ENCODE measurements around the gene COL2A1.
"Not testable (repeated sequence)": the region's sequence is repeated elsewhere in the genome, so short reads cannot be mapped to it uniquely, and the experiment has no call there.

Gene COL2A1

DNA sequence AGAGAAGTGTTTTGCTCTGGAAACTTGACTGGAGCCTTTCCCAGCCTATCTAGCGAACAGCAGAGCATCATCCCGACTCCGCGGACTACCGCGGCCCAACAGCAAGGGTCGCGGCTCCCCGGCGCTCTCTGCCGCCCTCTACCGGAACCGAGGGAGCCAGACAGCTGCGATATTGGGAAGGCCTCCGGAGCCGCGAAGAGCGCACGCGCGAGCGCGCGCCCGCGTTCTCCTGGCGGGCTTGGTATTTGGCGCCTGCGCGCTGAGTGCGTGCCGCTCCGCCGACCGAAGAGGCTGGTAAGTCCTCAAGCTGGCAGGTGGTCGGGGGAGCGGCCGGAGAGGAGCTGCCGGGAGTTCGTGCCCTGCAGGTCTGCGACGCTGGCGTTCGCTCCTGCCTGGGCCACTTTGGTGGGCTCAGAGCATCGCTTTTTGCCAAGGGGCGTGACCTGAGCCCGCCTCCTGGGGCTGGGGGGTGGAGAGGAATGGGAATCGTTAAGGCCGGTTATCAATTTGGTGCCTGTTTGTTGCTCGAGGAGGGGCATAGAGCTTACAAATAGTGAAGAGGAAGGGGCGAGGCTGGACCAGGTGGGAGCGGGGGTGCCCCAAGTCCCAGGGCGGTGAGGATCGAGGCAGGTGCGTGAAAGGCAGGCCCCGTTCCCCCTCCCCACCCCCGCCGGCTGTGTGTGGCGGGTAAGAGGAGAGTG is 40.8 kb downstream of the COL2A1 start, which contains the start of gene TMEM106C:
TSS of gene TMEM106C (plus strand) at position 257 of the 701 bp plus-strand sequence. CDS start 641 bp downstream, outside the sequence.
- peak within 1 kb of the TSS; percentile 72 for H3K4me3 ChIP-seq (ENCODE audit: low read length)
- DNase-seq (ENCODE audit: low read depth, low spot score), result peak; percentile 87

DNA sequence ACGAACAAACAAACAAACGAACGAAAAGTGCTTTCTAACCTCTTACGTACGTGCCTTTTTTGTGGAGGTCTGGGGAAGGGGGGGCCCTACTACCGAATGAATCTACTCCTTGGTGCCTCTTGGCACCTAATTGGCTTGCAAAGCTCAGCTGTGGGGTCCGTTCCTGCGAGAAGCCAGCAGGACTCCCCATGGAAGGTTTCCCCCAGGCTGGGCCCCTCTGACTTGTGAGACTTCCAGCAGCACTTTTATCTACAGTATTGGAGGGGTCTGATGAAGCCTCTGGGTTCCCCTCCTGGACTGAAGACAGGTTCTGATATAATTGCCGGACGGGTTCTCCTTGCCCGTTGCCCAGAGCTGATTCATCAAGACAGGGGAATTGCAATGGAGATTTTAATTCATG is 42.1 kb downstream of the COL2A1 start:
- DNase-seq (ENCODE audit: low read depth, low spot score), result no peak

DNA sequence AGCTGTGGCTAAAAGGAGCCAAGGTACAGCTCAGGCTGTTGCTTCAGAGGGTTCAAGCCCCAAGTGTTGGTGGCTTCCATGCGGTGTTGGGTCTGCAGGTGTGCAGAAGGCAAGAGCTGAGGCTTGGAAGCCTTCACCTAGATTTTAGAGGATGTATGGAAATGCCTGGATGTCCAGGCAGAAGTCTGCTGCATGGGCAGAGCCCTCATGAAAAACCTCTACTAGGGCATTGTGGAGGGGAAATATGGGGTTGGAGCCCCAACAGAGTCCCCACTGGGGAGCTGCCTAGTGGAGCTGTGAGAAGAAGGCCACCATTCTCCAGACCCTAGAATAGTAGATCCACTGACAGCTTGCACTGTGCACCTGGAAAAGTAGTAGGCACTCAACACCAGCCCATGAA is 46.6 kb downstream of the COL2A1 start:
- not testable (repeated sequence) for DNase-seq (ENCODE audit: low read depth, low spot score); H3K4me3 ChIP-seq (ENCODE audit: low read length)

More for the DNA sequence above, 42.1 kb downstream of the COL2A1 start:
- H3K4me3 ChIP-seq (ENCODE audit: low read length), result no peak overlapping the region

DNA sequence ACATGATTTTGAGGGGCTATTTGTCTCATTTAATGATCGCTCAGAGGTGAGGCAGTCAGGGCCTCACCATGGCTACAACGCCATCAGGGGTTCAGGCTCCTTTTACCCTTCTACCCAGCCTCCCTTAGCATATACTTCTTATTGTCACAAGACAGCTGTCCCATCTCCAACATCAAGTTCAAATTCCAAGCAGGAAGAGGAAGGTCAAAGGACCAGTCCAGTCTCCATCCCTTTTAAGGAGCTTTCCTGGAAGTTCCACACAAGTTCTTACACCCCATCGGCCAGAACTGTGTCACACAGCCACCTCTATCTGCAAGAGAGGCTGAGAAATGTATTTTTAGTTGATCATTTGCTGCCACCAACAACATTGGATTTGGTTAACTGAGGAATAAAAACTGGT is 49.2 kb downstream of the COL2A1 start:
- no peak for DNase-seq (ENCODE audit: low read depth, low spot score)
- no peak overlapping the region for H3K4me3 ChIP-seq (ENCODE audit: low read length)

DNA sequence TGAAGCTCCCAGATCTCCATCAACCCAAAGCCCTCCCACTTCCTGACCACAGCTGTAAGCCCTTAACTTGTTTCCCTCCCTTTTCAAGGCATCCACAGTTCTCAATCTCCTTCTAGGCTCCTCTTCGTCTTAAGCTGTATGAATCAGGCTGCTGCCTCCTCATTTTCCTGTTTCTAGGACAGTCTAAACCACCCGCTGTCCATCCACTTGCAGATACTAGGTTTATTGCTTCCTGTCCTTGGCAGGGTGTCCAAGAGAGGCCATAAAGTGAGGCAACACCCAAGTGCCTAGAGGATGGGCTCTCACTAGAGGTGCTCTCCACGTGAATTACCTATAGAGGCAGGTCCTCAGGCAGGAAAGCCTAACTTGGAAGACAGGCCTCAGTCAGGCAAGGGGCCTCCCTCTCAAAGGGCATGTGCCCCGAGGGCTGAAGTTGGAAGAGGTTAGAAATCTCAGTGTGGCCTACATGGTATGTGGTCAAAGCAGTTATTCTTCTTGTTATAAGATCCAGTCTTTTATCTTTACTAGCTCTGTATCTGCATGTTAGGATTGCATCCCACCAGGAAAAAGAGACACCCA is 49.7 kb downstream of the COL2A1 start:
- peak; percentile 47 for DNase-seq (ENCODE audit: low read depth, low spot score)
- no peak overlapping the region for H3K4me3 ChIP-seq (ENCODE audit: low read length)

DNA sequence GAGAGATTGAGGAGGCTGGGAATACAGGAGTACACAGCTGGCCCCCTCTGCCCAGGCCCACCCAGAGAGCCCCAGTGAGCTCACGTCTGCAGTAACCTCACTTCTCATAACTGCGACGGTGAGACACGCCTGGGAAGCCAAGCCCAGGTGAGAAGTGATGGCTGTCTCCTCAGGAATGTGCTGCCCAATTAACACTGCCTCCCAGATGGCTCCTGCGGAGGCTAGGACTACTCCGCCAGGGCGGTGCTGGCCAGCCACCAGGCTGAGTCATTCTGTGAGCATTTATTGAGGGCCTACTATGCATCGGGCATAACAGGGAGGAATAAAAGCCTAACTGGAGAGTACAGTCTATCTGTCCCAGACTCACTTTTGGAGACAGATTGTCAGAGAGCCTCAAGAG is 50.2 kb downstream of the COL2A1 start:
- no peak overlapping the region for H3K4me3 ChIP-seq (ENCODE audit: low read length)
- no peak for DNase-seq (ENCODE audit: low read depth, low spot score)

DNA sequence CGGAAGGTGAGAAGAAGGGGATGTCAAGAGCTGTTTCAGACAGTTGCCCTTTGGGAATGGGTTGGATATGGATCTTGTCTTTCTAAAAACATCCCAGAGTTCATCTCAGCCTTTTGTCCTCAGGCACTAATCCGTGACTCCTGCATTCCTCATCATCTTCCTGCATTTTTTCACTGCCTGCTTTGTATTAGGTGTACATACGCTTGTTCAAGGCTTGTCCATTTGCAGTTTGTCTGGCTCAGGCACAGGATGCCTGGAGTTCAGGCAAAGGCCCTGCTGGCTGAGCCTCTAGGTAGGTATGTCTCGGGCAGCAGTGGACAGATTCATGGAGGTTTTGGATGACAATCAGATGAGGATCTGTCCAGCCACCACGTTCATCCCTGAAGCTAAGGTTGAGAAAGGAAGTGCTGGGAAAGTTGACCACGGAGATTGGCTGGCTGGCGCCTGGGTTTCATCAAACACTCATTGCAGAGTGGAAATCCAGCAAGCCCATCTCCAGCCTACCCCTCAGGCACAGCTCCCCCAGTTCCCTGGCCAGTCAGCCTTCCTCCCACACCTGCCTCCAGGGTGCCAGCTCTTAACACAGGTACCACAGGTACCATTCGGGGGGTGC is 53.3 kb downstream of the COL2A1 start:
- H3K4me3 ChIP-seq (ENCODE audit: low read length), result no peak overlapping the region
- no peak for DNase-seq (ENCODE audit: low read depth, low spot score)

DNA sequence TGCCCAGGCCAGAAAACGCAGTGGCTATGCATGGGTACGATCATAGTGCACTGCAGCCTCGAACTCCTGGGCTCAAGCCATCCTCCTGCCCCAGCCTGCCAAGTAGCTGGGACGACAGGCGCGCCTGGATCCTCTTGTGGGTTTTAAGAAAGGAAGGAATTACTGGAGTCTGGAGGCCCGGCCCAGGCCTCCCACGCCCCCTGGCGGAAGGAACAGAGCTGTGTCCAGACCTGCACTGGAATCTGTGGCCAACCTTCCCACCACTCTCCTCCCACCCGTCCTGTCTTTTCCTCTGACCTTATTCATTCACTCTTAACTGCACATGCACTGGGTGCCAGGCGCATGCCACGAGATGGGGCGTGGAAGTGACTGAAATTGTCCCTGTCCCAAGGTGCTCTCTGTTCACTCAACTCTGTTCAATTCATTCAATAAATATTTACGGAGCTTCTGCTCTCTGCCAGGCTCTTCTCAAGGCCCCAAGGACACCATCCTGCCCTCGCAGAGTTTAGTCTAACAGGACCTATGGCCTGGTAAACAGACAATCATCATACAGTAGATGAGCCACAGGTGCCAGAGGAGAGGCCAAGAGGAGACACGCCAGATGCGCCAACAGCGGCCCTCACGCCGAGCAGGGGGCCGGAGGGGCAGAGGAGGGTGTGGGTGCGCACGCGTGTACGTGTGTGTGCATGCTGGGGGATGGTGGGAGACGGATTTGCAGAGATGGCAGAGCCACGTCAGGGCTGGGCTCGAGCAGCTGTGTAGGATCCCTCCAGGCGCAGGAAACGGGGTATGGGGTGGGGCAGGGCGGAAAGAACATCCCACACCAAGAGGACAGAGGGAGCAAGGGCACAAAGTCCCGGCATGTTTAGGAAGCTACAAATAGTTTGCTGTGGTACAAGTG is 54.6 kb downstream of the COL2A1 start:
- no peak for DNase-seq (ENCODE audit: low read depth, low spot score)
- no peak overlapping the region for H3K4me3 ChIP-seq (ENCODE audit: low read length)

DNA sequence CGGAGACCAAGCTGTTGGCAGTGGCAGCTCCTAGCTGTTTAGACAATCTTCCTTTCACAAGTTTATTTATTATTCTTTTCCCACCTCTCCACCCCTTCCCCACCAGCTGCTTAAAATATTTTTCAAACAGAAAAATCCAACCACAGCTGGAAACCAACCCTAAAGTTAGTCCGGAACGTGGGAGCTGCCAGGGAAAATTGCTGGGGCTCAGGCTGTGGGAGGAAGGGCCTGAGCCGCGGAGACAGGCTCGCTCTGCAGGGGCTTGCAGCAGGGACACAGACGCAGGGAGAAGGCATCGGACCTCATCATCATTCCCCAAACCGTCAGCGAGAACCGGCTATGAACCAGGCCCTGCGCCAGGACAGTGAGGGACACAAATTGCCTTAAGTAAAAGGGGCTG is 56.9 kb downstream of the COL2A1 start:
- DNase-seq (ENCODE audit: low read depth, low spot score), result no peak
- no peak overlapping the region for H3K4me3 ChIP-seq (ENCODE audit: low read length)

DNA sequence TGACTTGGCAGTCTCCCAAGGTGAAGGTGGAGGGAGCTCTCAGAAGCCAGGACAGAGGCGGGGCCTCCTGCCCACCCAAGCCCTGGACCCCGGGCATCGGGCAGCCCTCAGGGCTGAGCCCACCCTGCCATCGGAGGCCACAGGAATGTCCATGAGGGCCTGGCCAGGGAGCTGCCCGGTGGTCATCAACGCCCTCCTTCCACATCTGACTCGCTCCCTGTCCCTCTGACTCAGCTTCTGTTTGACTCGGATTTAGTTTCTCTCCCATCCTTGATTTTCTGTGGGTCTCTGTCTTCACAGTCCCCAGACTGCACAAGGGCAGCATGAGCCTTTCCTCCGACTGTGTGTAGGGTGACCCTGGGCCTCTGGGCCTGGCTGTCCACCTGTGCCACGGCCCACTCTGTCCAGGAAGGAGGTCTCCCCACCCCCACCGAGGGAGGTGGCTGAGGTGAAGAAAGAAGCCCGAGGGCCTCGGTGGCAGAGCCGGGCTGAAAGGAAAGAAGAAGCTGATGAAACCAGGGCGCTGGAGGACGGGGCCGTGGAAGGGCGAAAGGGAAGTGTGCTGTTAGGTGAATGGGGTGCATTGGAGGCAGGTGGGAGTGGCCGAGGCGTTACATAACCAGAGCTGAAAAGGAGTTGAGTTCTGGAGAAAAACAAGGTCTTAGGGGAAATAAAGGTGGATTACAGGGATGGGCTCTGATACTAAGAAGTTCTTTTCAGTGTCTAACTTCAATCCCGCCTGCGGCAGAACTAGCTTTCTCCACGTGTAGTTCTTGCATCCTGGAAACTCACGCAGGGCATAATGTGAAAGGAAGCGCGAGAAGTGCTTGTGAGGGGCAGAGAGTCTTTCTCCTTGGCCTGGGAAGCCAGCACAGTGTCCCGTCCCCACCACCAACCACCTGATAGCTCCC is 57.6 kb downstream of the COL2A1 start:
- H3K4me3 ChIP-seq (ENCODE audit: low read length), result no peak overlapping the region
- DNase-seq (ENCODE audit: low read depth, low spot score), result no peak

DNA sequence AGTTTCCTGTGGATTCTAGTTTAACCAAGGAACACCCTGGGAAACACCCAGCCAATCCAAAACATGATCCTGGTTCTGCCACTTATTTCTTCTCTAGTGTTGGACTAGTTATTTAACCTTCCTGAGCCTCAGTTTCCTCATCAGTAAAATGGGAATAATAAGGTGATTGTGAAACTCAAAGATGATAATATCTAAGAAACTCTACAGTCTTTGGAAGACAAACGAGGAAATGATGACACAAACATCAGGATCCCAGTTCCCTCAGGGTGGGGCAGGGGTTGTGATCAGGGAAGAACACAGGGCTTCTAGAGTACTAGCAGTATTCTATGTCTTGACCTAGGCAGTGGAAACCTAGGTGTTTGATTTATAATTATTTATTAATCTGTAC is 58.9 kb downstream of the COL2A1 start:
- no peak for DNase-seq (ENCODE audit: low read depth, low spot score)
- H3K4me3 ChIP-seq (ENCODE audit: low read length), result no peak overlapping the region

DNA sequence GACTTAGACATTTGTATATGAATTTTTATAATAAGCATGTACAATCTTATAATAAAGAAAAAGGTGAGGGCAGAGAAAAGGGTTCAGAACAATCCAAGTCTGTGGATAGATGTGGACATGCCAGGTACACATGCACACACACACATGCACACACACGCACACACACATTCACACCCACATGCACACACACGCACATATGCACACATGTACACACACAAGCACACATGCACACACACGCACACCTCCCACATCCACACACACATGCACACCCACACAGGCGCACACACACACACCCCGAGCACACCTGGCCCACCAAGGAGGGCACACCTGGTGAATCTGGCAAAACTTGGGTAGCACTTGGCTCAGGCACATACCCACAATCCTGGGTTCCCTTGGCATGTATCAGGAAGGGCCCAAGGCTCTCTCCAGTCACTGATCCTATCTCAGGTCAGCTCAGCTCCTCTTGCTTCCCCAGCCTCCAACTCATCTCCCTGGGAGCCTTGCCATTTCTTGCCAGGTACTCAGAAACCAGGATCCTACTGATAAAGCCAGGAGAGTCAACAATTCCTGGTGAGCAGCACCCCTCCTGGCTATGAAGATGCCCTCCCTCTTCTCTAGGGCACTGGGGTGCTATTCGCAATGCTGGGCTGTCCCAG is 59.5 kb downstream of the COL2A1 start:
- no peak for DNase-seq (ENCODE audit: low read depth, low spot score)
- H3K4me3 ChIP-seq (ENCODE audit: low read length), result no peak overlapping the region

DNA sequence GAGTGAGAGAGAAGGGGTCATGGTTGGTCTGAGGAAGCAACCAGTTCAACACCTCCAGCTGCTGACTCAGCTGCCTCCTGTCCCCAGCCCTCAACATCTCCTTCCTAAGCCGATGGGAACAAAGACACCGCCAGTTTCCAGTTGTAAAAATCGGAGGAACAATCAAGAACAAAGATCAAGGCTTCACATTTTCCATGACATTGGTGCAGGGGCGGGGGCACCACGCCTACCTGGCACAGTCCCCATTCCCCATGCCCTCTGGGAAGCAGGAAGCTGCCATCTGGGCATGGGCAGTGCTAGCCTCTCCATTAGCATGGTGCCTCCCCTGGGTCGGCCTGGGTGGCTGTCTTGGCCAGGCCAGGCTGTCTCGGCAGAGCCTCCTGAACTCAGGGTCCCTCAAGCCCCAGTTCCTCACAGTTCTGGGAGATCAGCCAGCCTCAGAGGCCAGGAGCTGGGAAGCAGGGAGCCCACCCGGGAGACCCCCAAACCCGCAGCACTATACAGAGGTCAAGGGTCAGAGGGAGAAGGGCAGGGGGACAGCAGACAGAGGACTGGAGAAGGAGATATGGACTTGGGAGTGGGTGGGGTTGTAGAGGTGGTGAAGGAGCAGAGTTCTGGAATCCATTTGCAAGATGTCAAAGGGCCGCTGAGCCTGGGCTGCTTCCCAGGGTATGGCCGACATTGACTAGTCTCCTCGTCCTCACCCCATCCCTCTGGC is 60.5 kb downstream of the COL2A1 start:
- DNase-seq (ENCODE audit: low read depth, low spot score), result no peak
- no peak overlapping the region for H3K4me3 ChIP-seq (ENCODE audit: low read length)

DNA sequence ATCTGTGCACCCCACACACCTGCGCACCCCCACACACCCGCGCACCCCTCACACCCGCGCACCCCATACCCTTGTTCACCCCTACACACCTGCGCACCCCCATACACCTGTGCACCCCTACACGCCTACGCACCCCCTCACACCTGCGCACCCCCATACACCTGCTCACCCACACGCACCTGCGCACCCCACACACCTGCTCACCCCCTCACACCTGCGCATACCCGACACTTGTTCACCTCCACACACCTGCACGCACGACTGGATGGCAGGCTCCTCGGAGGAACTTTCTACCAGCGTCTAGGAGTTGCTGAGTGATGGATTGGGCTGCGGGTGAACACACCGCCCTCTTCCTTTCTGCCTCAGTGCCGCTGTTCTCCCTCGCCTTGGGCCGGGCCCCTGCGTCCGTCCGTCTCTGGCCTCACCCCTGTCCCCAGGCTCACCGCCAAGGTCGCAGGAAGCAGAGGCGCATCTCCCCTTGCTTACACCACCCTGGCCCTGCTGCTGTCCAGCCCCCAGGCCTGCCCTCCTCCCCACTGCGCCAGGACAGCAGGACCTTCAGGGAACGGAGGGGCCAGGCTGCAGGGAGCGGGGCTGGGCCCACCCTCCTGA is 61.6 kb downstream of the COL2A1 start:
- no peak overlapping the region for H3K4me3 ChIP-seq (ENCODE audit: low read length)
- DNase-seq (ENCODE audit: low read depth, low spot score), result no peak

DNA sequence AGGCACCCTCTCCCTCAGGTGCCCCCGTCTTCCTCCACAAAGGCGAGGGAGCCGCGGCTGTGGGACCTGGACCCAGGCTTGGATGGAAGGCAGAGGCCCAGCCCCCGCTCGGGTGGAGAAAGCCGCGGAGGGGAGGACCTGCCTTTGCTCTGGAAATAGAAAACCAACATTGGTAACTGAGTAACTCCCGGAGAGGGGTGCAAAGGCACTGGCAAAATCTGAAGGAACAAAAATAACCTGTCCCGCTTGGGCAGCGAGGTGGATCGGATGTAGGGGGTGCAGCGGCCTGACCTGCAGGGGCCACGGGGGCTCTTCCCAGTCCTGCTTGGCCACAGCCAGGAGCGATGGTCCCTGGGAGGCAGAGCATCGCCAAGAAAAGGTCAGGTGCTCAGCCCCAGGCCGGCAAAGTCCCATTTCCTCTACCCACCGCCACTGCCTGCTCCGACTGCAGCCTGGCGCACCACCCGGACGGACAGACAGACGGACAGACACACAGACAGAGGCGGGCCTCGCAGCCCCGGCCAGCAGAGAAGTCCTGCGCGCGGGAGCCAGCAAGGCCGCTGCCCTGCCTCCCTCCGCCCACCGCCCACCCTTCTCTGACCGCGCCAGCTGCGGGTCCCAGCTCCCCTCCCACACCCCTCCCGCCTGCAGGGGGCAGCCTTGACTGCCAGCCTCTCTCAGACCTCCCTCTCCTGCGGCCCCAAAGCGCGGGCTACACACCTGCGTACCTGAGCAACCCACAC is 62.2 kb downstream of the COL2A1 start:
- H3K4me3 ChIP-seq (ENCODE audit: low read length), result no peak overlapping the region
- no peak for DNase-seq (ENCODE audit: low read depth, low spot score)

DNA sequence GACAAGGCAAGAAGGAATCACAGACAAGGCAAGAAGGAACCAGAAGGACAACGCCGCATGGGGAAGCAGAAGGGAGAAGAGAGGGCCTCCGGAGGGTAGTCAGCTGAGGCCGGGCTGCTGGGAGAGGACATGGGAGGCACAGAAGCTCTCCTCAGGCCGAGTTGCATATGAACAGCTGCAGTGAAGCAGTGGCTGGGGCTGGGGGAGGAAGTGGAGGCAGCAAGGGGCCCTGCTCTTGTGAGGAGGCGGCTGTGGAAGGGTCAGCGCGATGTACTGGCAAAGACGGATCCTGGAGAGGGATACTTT is 62.8 kb downstream of the COL2A1 start:
- H3K4me3 ChIP-seq (ENCODE audit: low read length), result no peak overlapping the region
- no peak for DNase-seq (ENCODE audit: low read depth, low spot score)
